ENCODE results near the gene ERN1.

ERN1 gene

DNA sequence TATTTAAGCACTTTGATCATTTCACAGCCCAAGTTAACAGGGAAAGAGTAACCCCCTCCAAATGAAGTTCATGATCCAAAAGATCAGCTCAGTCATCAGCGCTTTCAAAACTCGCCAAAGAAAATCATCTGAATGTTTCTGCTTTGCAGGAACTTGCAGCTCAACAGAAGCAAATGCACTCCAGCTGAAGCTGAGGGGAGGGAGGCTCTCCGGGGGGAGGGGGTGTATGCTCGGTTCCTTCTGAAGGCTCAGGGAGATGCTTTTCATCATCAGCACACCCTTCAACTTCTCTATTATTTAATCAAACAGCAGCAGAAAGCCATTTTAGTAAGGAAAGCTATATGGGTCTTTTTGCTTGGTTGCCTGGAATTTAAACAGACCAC lies 24.4 kb upstream of the ERN1 start:
- TF ChIP-seq, protein P1, sequence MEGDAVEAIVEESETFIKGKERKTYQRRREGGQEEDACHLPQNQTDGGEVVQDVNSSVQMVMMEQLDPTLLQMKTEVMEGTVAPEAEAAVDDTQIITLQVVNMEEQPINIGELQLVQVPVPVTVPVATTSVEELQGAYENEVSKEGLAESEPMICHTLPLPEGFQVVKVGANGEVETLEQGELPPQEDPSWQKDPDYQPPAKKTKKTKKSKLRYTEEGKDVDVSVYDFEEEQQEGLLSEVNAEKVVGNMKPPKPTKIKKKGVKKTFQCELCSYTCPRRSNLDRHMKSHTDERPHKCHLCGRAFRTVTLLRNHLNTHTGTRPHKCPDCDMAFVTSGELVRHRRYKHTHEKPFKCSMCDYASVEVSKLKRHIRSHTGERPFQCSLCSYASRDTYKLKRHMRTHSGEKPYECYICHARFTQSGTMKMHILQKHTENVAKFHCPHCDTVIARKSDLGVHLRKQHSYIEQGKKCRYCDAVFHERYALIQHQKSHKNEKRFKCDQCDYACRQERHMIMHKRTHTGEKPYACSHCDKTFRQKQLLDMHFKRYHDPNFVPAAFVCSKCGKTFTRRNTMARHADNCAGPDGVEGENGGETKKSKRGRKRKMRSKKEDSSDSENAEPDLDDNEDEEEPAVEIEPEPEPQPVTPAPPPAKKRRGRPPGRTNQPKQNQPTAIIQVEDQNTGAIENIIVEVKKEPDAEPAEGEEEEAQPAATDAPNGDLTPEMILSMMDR (IDR thresholded peaks at IDR 0.05; ENCODE audit: insufficient read depth, low read length), result no peak
- no peak for TF ChIP-seq POLR2AphosphoS5 (IDR thresholded peaks at IDR 0.05; ENCODE audit: low read depth)
- TF ChIP-seq SPI1 (IDR thresholded peaks at IDR 0.05; ENCODE audit: borderline replicate concordance, low read depth), result no peak
- TF ChIP-seq GABPA (IDR thresholded peaks at IDR 0.05; ENCODE audit: low read depth), result no peak
- TF ChIP-seq, protein P2, sequence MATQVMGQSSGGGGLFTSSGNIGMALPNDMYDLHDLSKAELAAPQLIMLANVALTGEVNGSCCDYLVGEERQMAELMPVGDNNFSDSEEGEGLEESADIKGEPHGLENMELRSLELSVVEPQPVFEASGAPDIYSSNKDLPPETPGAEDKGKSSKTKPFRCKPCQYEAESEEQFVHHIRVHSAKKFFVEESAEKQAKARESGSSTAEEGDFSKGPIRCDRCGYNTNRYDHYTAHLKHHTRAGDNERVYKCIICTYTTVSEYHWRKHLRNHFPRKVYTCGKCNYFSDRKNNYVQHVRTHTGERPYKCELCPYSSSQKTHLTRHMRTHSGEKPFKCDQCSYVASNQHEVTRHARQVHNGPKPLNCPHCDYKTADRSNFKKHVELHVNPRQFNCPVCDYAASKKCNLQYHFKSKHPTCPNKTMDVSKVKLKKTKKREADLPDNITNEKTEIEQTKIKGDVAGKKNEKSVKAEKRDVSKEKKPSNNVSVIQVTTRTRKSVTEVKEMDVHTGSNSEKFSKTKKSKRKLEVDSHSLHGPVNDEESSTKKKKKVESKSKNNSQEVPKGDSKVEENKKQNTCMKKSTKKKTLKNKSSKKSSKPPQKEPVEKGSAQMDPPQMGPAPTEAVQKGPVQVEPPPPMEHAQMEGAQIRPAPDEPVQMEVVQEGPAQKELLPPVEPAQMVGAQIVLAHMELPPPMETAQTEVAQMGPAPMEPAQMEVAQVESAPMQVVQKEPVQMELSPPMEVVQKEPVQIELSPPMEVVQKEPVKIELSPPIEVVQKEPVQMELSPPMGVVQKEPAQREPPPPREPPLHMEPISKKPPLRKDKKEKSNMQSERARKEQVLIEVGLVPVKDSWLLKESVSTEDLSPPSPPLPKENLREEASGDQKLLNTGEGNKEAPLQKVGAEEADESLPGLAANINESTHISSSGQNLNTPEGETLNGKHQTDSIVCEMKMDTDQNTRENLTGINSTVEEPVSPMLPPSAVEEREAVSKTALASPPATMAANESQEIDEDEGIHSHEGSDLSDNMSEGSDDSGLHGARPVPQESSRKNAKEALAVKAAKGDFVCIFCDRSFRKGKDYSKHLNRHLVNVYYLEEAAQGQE (IDR thresholded peaks at IDR 0.05; ENCODE audit: insufficient replicate concordance, low read depth), result no peak
- H3K27ac ChIP-seq (replicated peaks), result no peak overlapping the region
- H3K27me3 ChIP-seq (ENCODE audit: insufficient read depth, poor library complexity, severe bottlenecking), result no peaks in the 10 kb centered on the region
- peak in 1 of 2 experiments; percentile 64 for DNase-seq (ENCODE audit: low read depth in 1 of 2, low spot score in 1 of 2)
- H3K4me3 ChIP-seq (replicated peaks; ENCODE audit: insufficient read depth, low read length), result no peak overlapping the region

DNA sequence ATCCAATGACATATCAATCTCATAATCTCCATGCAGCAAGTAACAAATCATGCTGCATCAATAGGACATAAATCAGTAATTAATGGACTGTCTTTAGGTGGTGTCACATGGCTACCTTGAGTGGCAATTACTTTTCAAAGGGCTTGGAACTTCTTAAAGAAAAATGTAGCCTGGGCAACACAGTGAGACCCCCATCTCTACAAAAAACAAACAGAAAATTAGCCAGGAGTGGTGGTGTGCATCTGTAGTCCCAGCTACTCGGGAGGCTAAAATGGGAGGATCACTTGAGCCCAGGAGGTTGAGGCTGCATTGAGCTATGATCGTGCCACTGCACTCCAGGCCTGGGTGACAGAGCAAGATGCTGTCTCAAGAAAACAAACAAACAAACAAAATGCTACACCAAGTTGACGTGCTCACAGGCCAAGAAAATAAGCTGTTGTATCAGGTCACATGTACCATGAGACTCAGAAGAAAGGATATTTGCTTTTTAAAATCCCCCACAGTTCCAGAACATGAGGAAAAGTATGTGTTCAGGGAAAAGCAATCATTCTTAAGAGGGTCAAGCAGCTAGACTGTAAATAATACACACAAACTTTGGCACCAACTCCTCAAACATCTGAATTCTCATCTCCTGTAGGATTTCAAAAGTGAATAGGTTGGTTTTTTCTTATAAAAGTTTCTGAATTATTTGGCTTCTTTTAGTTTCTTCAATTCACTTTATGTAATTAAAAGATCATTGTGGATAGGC lies 23.8 kb upstream of the ERN1 start:
- no peak overlapping the region for H3K4me3 ChIP-seq (replicated peaks; ENCODE audit: insufficient read depth, low read length)
- H3K27ac ChIP-seq (replicated peaks), result no peak overlapping the region
- TF ChIP-seq, protein P2 (IDR thresholded peaks at IDR 0.05; ENCODE audit: insufficient replicate concordance, low read depth), result no peak
- no peak for TF ChIP-seq SPI1 (IDR thresholded peaks at IDR 0.05; ENCODE audit: borderline replicate concordance, low read depth)
- no peak for TF ChIP-seq GABPA (IDR thresholded peaks at IDR 0.05; ENCODE audit: low read depth)
- no peak for TF ChIP-seq POLR2AphosphoS5 (IDR thresholded peaks at IDR 0.05; ENCODE audit: low read depth)
- H3K27me3 ChIP-seq (ENCODE audit: insufficient read depth, poor library complexity, severe bottlenecking), result no peaks in the 10 kb centered on the region
- no peak for DNase-seq (ENCODE audit: low read depth in 1 of 2, low spot score in 1 of 2)

DNA sequence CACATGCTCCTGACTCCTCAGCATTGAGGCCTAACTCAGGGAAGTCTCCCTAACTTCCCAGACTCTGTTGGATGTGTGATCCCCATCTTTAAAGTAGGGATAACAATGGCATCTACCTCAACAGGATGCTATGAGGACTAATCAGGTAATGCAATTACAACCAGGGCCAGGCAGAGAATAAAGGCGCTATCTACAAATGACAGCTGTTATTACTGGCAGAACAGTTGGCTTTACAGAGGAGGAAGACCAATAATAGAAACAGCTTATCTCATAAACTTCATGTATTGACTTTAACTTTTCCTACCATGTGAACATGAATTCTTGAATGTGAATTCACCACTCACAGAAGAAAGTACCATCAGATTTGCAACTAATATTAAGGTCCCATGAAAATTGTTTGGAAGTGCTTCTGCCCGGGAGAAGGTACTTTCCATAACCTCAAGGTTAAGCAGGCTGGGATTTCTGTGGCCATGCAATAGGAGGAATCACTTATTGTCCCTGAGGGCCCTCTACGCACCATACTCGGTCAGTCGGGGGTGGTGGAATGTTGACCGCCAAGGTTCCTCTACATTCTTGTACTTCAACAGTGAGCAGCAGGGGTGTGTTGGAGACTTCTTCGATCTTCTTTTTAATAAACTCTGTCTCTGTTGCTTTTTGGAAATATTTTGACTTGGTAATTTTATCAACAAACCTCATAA lies 22.6 kb upstream of the ERN1 start:
- no peaks in the 10 kb centered on the region for H3K27me3 ChIP-seq (ENCODE audit: insufficient read depth, poor library complexity, severe bottlenecking)
- H3K4me3 ChIP-seq (replicated peaks; ENCODE audit: insufficient read depth, low read length), result no peak overlapping the region
- TF ChIP-seq, protein P2 (IDR thresholded peaks at IDR 0.05; ENCODE audit: insufficient replicate concordance, low read depth), result no peak
- TF ChIP-seq GABPA (IDR thresholded peaks at IDR 0.05; ENCODE audit: low read depth) (no peak), SPI1 (IDR thresholded peaks at IDR 0.05; ENCODE audit: borderline replicate concordance, low read depth) (no peak), POLR2AphosphoS5 (IDR thresholded peaks at IDR 0.05; ENCODE audit: low read depth) (no peak)
- TF ChIP-seq, protein P1 (IDR thresholded peaks at IDR 0.05; ENCODE audit: insufficient read depth, low read length), result no peak
- H3K27ac ChIP-seq (replicated peaks), result no peak overlapping the region
- no peak for DNase-seq (ENCODE audit: low read depth in 1 of 2, low spot score in 1 of 2)

All from HL-60 (cell line).